ENCODE data around the gene SLC28A3.

Gene SLC28A3

GRCh38 chr9:84296146-84296843, 44.3 kb downstream of the SLC28A3 start:
- no peaks in the 10 kb centered on the region for H3K27me3 ChIP-seq (ENCODE audit: insufficient read depth, poor library complexity, severe bottlenecking)
- H3K4me3 ChIP-seq (replicated peaks; ENCODE audit: insufficient read depth, low read length), result no peak overlapping the region
- peak in 1 of 2 experiments; percentile 52 for DNase-seq (ENCODE audit: low read depth in 1 of 2, low spot score in 1 of 2)
- TF ChIP-seq POLR2AphosphoS5 (IDR thresholded peaks at IDR 0.05; ENCODE audit: low read depth), result no peak
- no peak for TF ChIP-seq GABPA (IDR thresholded peaks at IDR 0.05; ENCODE audit: low read depth)
- no peak for TF ChIP-seq CTCF (IDR thresholded peaks at IDR 0.05; ENCODE audit: insufficient read depth, low read length)
- TF ChIP-seq SPI1 (IDR thresholded peaks at IDR 0.05; ENCODE audit: borderline replicate concordance, low read depth), result no peak
- TF ChIP-seq REST (IDR thresholded peaks at IDR 0.05; ENCODE audit: insufficient replicate concordance, low read depth), result no peak
- H3K27ac ChIP-seq (replicated peaks), result peak overlapping the region; percentile 29

- DNase-seq (ENCODE audit: low read depth in 1 of 2, low spot score in 1 of 2), result no peak
- H3K27ac ChIP-seq (replicated peaks), result peak overlapping the region; percentile 70
- H3K4me3 ChIP-seq (replicated peaks; ENCODE audit: insufficient read depth, low read length), result no peak overlapping the region
- no peaks in the 10 kb centered on the region for H3K27me3 ChIP-seq (ENCODE audit: insufficient read depth, poor library complexity, severe bottlenecking)
- TF ChIP-seq GABPA (IDR thresholded peaks at IDR 0.05; ENCODE audit: low read depth) (no peak), SPI1 (IDR thresholded peaks at IDR 0.05; ENCODE audit: borderline replicate concordance, low read depth) (no peak)
Measured at GRCh38 chr9:84294241-84294950, 46.2 kb downstream of the SLC28A3 start.

- no peaks in the 10 kb centered on the region for H3K27me3 ChIP-seq (ENCODE audit: insufficient read depth, poor library complexity, severe bottlenecking)
- H3K4me3 ChIP-seq (replicated peaks; ENCODE audit: insufficient read depth, low read length), result no peak overlapping the region
- DNase-seq (ENCODE audit: low read depth in 1 of 2, low spot score in 1 of 2), result peak; percentile 30 to 80
- H3K27ac ChIP-seq (replicated peaks), result peak overlapping the region; percentile 70
- TF ChIP-seq GABPA (IDR thresholded peaks at IDR 0.05; ENCODE audit: low read depth) (no peak), POLR2AphosphoS5 (IDR thresholded peaks at IDR 0.05; ENCODE audit: low read depth) (no peak), SPI1 (IDR thresholded peaks at IDR 0.05; ENCODE audit: borderline replicate concordance, low read depth) (peak; percentile 44; the same call in 1 of the 2 replicates), CTCF (IDR thresholded peaks at IDR 0.05; ENCODE audit: insufficient read depth, low read length) (no peak), REST (IDR thresholded peaks at IDR 0.05; ENCODE audit: insufficient replicate concordance, low read depth) (no peak)
Measured at GRCh38 chr9:84293001-84293798, 47.4 kb downstream of the SLC28A3 start.

GRCh38 chr9:84285381-84285780, 55.2 kb downstream of the SLC28A3 start:
- no peak for DNase-seq (ENCODE audit: low read depth in 1 of 2, low spot score in 1 of 2)
- no peaks in the 10 kb centered on the region for H3K27me3 ChIP-seq (ENCODE audit: insufficient read depth, poor library complexity, severe bottlenecking)
- TF ChIP-seq REST (IDR thresholded peaks at IDR 0.05; ENCODE audit: insufficient replicate concordance, low read depth) (no peak), POLR2AphosphoS5 (IDR thresholded peaks at IDR 0.05; ENCODE audit: low read depth) (no peak), SPI1 (IDR thresholded peaks at IDR 0.05; ENCODE audit: borderline replicate concordance, low read depth) (no peak), GABPA (IDR thresholded peaks at IDR 0.05; ENCODE audit: low read depth) (no peak), CTCF (IDR thresholded peaks at IDR 0.05; ENCODE audit: insufficient read depth, low read length) (no peak)
- no peak overlapping the region for H3K27ac ChIP-seq (replicated peaks)
- no peak overlapping the region for H3K4me3 ChIP-seq (replicated peaks; ENCODE audit: insufficient read depth, low read length)

Data from HL-60 (cell line).